ENCODE data around the gene DENND4A. TPM values are rescaled to one million over a fixed set of nuclear protein-coding genes. Genes with fewer than 3 reads are reported as not detected.
"Not testable (repeated sequence)": the region's sequence is repeated elsewhere in the genome, so short reads cannot be mapped to it uniquely, and the experiment has no call there.

Gene DENND4A
- total RNA-seq, 1 experiment from 2014 or later, result 26.0 TPM

GRCh38 chr15:65785151-65785550 is 6.9 kb downstream of the DENND4A start:
- no peak for DNase-seq
- Mint-ChIP-seq H3K4me3 (ENCODE audit: low read depth, unreplicated experiment) (no peak overlapping the region), H3K4me1 (ENCODE audit: low read depth, unreplicated experiment) (peaks cover 22% of the 10 kb centered on the region), H3K36me3 (ENCODE audit: insufficient read depth, unreplicated experiment) (no peaks in the 10 kb centered on the region), H3K27ac (ENCODE audit: unreplicated experiment) (no peak overlapping the region), H3K27me3 (ENCODE audit: unreplicated experiment) (no peaks in the 10 kb centered on the region), H3K9me3 (ENCODE audit: low read depth, unreplicated experiment) (no peaks in the 10 kb centered on the region)
- CTCF ChIA-PET, result interaction anchor here (0.6 to 0.7 kb wide), 2 partner anchors 216 to 507 kb away, joined by 3 read pairs; no protein-coding TSS in a partner anchor
- intact Hi-C loops (cut with micrococcal nuclease; ENCODE audit: unreplicated experiment), result no loop called here
- BruUV-seq (replicated peaks), result no TSS peak
- no peak for TF ChIP-seq CTCF (IDR thresholded peaks at IDR 0.05; ENCODE audit: unreplicated experiment)

GRCh38 chr15:65783872-65784271 is 8.2 kb downstream of the DENND4A start:
- no peak overlapping the region for H3K27ac Mint-ChIP-seq (ENCODE audit: unreplicated experiment)
- intact Hi-C loops (cut with micrococcal nuclease; ENCODE audit: unreplicated experiment), result no loop called here
- no TSS peak for BruUV-seq (replicated peaks)
- H3K4me1 Mint-ChIP-seq (ENCODE audit: low read depth, unreplicated experiment), result peaks cover 9% of the 10 kb centered on the region
- CTCF ChIA-PET, result no interaction called here
- no peak for DNase-seq
- H3K9me3 Mint-ChIP-seq (ENCODE audit: low read depth, unreplicated experiment), result no peaks in the 10 kb centered on the region
- no peaks in the 10 kb centered on the region for H3K27me3 Mint-ChIP-seq (ENCODE audit: unreplicated experiment)
- H3K36me3 Mint-ChIP-seq (ENCODE audit: insufficient read depth, unreplicated experiment), result no peaks in the 10 kb centered on the region
- H3K4me3 Mint-ChIP-seq (ENCODE audit: low read depth, unreplicated experiment), result no peak overlapping the region
- no peak for TF ChIP-seq CTCF (IDR thresholded peaks at IDR 0.05; ENCODE audit: unreplicated experiment)

GRCh38 chr15:65782096-65782495 is 10.0 kb downstream of the DENND4A start:
- BruUV-seq (replicated peaks), result no TSS peak
- no peak for TF ChIP-seq CTCF (IDR thresholded peaks at IDR 0.05; ENCODE audit: unreplicated experiment)
- Mint-ChIP-seq H3K27me3 (ENCODE audit: unreplicated experiment) (no peaks in the 10 kb centered on the region), H3K4me3 (ENCODE audit: low read depth, unreplicated experiment) (no peak overlapping the region), H3K9me3 (ENCODE audit: low read depth, unreplicated experiment) (no peaks in the 10 kb centered on the region), H3K36me3 (ENCODE audit: insufficient read depth, unreplicated experiment) (no peaks in the 10 kb centered on the region), H3K4me1 (ENCODE audit: low read depth, unreplicated experiment) (peaks cover 2% of the 10 kb centered on the region), H3K27ac (ENCODE audit: unreplicated experiment) (no peak overlapping the region)
- intact Hi-C loops (cut with micrococcal nuclease; ENCODE audit: unreplicated experiment), result no loop called here
- CTCF ChIA-PET, result no interaction called here
- no peak for DNase-seq

GRCh38 chr15:65778701-65779100 is 13.4 kb downstream of the DENND4A start:
- intact Hi-C loops (cut with micrococcal nuclease; ENCODE audit: unreplicated experiment); BruUV-seq (replicated peaks); H3K4me1 Mint-ChIP-seq (ENCODE audit: low read depth, unreplicated experiment); CTCF ChIA-PET; H3K36me3 Mint-ChIP-seq (ENCODE audit: insufficient read depth, unreplicated experiment); H3K27ac Mint-ChIP-seq (ENCODE audit: unreplicated experiment); H3K4me3 Mint-ChIP-seq (ENCODE audit: low read depth, unreplicated experiment); DNase-seq; H3K9me3 Mint-ChIP-seq (ENCODE audit: low read depth, unreplicated experiment); H3K27me3 Mint-ChIP-seq (ENCODE audit: unreplicated experiment): not testable (repeated sequence)

DNA sequence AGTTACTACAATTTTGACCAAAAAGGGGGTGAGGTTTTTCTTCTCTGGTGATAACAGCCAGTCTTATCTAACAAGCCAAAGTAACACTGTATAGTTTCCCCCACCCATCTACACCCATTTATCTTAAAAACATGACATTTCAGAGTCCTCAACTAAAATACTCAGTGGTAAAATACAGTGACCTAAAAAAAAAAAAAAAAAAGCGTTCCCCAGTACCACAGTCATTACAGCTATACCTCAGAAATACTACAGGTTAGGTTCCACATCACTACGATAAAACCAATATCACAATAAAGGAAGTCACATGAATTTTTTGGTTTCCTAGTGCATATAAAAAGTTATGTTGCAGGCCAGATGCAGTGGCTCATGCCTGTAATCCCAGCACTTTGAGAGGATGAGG is 13.8 kb downstream of the DENND4A start:
- no peaks in the 10 kb centered on the region for H3K4me1 Mint-ChIP-seq (ENCODE audit: low read depth, unreplicated experiment)
- no peak for DNase-seq
- no peak overlapping the region for H3K27ac Mint-ChIP-seq (ENCODE audit: unreplicated experiment)
- no peaks in the 10 kb centered on the region for H3K9me3 Mint-ChIP-seq (ENCODE audit: low read depth, unreplicated experiment)
- intact Hi-C loops (cut with micrococcal nuclease; ENCODE audit: unreplicated experiment), result no loop called here
- CTCF ChIA-PET, result no interaction called here
- no TSS peak for BruUV-seq (replicated peaks)
- no peaks in the 10 kb centered on the region for H3K27me3 Mint-ChIP-seq (ENCODE audit: unreplicated experiment)
- no peaks in the 10 kb centered on the region for H3K36me3 Mint-ChIP-seq (ENCODE audit: insufficient read depth, unreplicated experiment)
- H3K4me3 Mint-ChIP-seq (ENCODE audit: low read depth, unreplicated experiment), result no peak overlapping the region
- no peak for TF ChIP-seq CTCF (IDR thresholded peaks at IDR 0.05; ENCODE audit: unreplicated experiment)
